ENCODE measurements around the gene SGTB.

The SGTB gene

GRCh38 chr5:65721720-65722574, at the start of gene SGTB, which contains the start of gene NLN:
SGTB (minus strand) TSS chr5:65722109; CDS start chr5:65720807, 1,302 bp downstream.
NLN (plus strand) TSS chr5:65722205; CDS start chr5:65722374, 169 bp downstream.
- DNase-seq = peak; percentile 84 to 99 (median 90)
- intact Hi-C loops (cut with DNase I) = loop anchor here (2.0 to 5.0 kb wide), 2 partner anchors 97 to 205 kb away; partner anchors contain the start of genes ERBIN, SHLD3, TRAPPC13 and TRIM23

- DNase-seq = no peak
- intact Hi-C loops (cut with DNase I) = no loop called here
Measured at GRCh38 chr5:65771266-65771665, 49.4 kb upstream of the SGTB start.

GRCh38 chr5:65769539-65769938, 47.6 kb upstream of the SGTB start:
- intact Hi-C loops (cut with DNase I) = loop anchor here (10.0 kb wide), 1 partner anchor 375 kb away; the partner anchor contains the start of gene SREK1

GRCh38 chr5:65768723-65769346, 46.9 kb upstream of the SGTB start:
- no peak for DNase-seq
- intact Hi-C loops (cut with DNase I) = loop anchor here (10.0 kb wide), 1 partner anchor 376 kb away; the partner anchor contains the start of gene SREK1

More at GRCh38 chr5:65769539-65769938, 47.6 kb upstream of the SGTB start:
- DNase-seq = no peak

- intact Hi-C loops (cut with DNase I) = loop anchor here (10.0 kb wide), 1 partner anchor 377 kb away; the partner anchor contains the start of gene SREK1
- no peak for DNase-seq
Measured at GRCh38 chr5:65767565-65767964, 45.7 kb upstream of the SGTB start.

- no peak for DNase-seq
Measured at GRCh38 chr5:65766781-65767180, 44.9 kb upstream of the SGTB start.

GRCh38 chr5:65766175-65766574, 44.3 kb upstream of the SGTB start:
- intact Hi-C loops (cut with DNase I) = loop anchor here (10.0 kb wide), 1 partner anchor 379 kb away; the partner anchor contains the start of gene SREK1
- no peak for DNase-seq

More at GRCh38 chr5:65766781-65767180, 44.9 kb upstream of the SGTB start:
- intact Hi-C loops (cut with DNase I) = loop anchor here (10.0 kb wide), 1 partner anchor 378 kb away; the partner anchor contains the start of gene SREK1

GRCh38 chr5:65765582-65765981, 43.7 kb upstream of the SGTB start:
- no peak for DNase-seq
- intact Hi-C loops (cut with DNase I) = loop anchor here (10.0 kb wide), 1 partner anchor 379 kb away; the partner anchor contains the start of gene SREK1

- no peak for DNase-seq
- intact Hi-C loops (cut with DNase I) = loop anchor here (10.0 kb wide), 1 partner anchor 383 kb away; the partner anchor contains the start of gene SREK1
Measured at GRCh38 chr5:65762234-65762633, 40.3 kb upstream of the SGTB start.

GRCh38 chr5:65760504-65761275, 38.8 kb upstream of the SGTB start:
- intact Hi-C loops (cut with DNase I) = loop anchor here (10.0 kb wide), 1 partner anchor 384 kb away; the partner anchor contains the start of gene SREK1
- DNase-seq = peak in 9 of 10 donors; percentile 11 to 91 (median 56)

- intact Hi-C loops (cut with DNase I) = no loop called here
Measured at GRCh38 chr5:65758546-65759144, 36.7 kb upstream of the SGTB start.

GRCh38 chr5:65753189-65753588, 31.3 kb upstream of the SGTB start:
- DNase-seq = no peak
- intact Hi-C loops (cut with DNase I) = no loop called here

More at GRCh38 chr5:65758546-65759144, 36.7 kb upstream of the SGTB start:
- no peak for DNase-seq

GRCh38 chr5:65750938-65751337, 29.0 kb upstream of the SGTB start:
- DNase-seq = no peak
- intact Hi-C loops (cut with DNase I) = no loop called here

GRCh38 chr5:65749956-65750355, 28.0 kb upstream of the SGTB start:
- intact Hi-C loops (cut with DNase I) = no loop called here

GRCh38 chr5:65749221-65749844, 27.4 kb upstream of the SGTB start:
- intact Hi-C loops (cut with DNase I) = no loop called here
- no peak for DNase-seq

More at GRCh38 chr5:65749956-65750355, 28.0 kb upstream of the SGTB start:
- no peak for DNase-seq

GRCh38 chr5:65742565-65743231, 20.8 kb upstream of the SGTB start:
- intact Hi-C loops (cut with DNase I) = no loop called here
- DNase-seq = no peak

GRCh38 chr5:65739162-65739561, 17.3 kb upstream of the SGTB start:
- intact Hi-C loops (cut with DNase I) = no loop called here
- DNase-seq = no peak

- intact Hi-C loops (cut with DNase I) = no loop called here
- no peak for DNase-seq
Measured at GRCh38 chr5:65738305-65738704, 16.4 kb upstream of the SGTB start.

Data from posterior cingulate gyrus (tissue), 11 donors.